K562 (cell line): ENCODE data around the gene SBK3. TPM values are rescaled to one million over a fixed set of nuclear protein-coding genes. Genes with fewer than 3 reads are reported as not detected.

Experiments used
- ETV1 ChIP-seq: fragments of 450-650 bp; conservative IDR thresholded peaks from 2 replicates; pipeline ENCODE4 v1.6.1; 2016; ENCODE audit warnings: missing genetic modification characterization, control low read depth, low read depth, missing compliant biosample characterization
- GATAD2A ChIP-seq: fragments of 450-650 bp; IDR thresholded peaks from 2 replicates; pipeline ENCODE4 v1.6.1; 2017
- JUN ChIP-seq, 2 experiments: sonication (generic) in 1 of 2; formaldehyde crosslinking in 1 of 2; IDR thresholded peaks; 2 replicates each; pipeline versions ENCODE4 v1.6.1 to v1.8.0; 2012 to 2022; ENCODE audit warnings: borderline replicate concordance in 2 of 2, mild to moderate bottlenecking in 2 of 2, improper control_type of control experiment in 1 of 2, low read depth in 1 of 2, low read length in 1 of 2, missing genetic modification reagents in 1 of 2
- RBFOX2 ChIP-seq: fragments of 200-400 bp; formaldehyde crosslinking; IDR thresholded peaks from 2 replicates; pipeline ENCODE4 v1.6.1; 2017; ENCODE audit warnings: low read depth, mild to moderate bottlenecking, low read length, moderate library complexity
- RFX5 ChIP-seq: IDR thresholded peaks from 2 replicates; pipeline ENCODE4 v1.6.1; 2011; ENCODE audit warnings: low read depth, mild to moderate bottlenecking, improper control_type of control experiment, low read length
- SAFB2 ChIP-seq: fragments of 200-400 bp; formaldehyde crosslinking; IDR thresholded peaks from 2 replicates; pipeline ENCODE4 v1.6.1; 2018; ENCODE audit warnings: borderline replicate concordance, low read length, low read depth, moderate library complexity; ENCODE audit not compliant: severe bottlenecking
- polyA plus RNA-seq, 8 experiments: library from polyadenylated mRNA; depleted of rRNA in 4 of 8; stranded (reverse) in 5 of 8; unstranded in 3 of 8; fragments of >200 nt; fragmentation: Nextera tagmentation in 2 of 8; fragmentation: Illumina TruSeq in 1 of 8; extraction: Ambion mirVana in 2 of 8; extraction: Trizol in 1 of 8; gene quantifications; 2 replicates each; pipeline versions ENCODE4 v1.2.1 to v1.2.3, GENCODE V29; 2011 to 2014; ENCODE audit warnings: inconsistent platforms in 1 of 8, missing spikeins in 1 of 8
- total RNA-seq, 7 experiments: library from RNA; depleted of rRNA in 6 of 7; stranded (reverse); fragments of >200 nt in 6 of 7; fragmentation: Illumina TruSeq in 2 of 7; extraction: Trizol in 2 of 7; gene quantifications; 2 replicates each; pipeline versions ENCODE4 v1.2.1 to v1.2.3, GENCODE V29; 2011 to 2021; ENCODE audit warnings: low replicate concordance in 1 of 7
- TF ChIP-seq, protein P1 (sequence below): IDR thresholded peaks from 2 replicates; pipeline ENCODE4 v1.6.1; 2011; ENCODE audit warnings: borderline replicate concordance, low read depth, mild to moderate bottlenecking, moderate library complexity, low read length; ENCODE audit not compliant: insufficient read depth, poor library complexity, severe bottlenecking
- TF ChIP-seq, protein P2 (sequence below): fragments of 250-450 bp; sonication (Bioruptor Pico); IDR thresholded peaks from 2 replicates; pipeline ENCODE4 v1.5.0; 2021; ENCODE audit warnings: mild to moderate bottlenecking, borderline replicate concordance
- TF ChIP-seq, protein P3 (sequence below), 3 experiments: fragments of 200-800 bp in 1 of 3; fragments of 250-450 bp in 1 of 3; fragments of 450-650 bp in 1 of 3; sonication (Bioruptor Pico) in 1 of 3; sonication (Bioruptor generic) in 1 of 3; formaldehyde crosslinking in 1 of 3; IDR thresholded peaks; 2 replicates each; pipeline versions ENCODE4 v1.6.1 to v1.8.0; 2016 to 2022; ENCODE audit warnings: mild to moderate bottlenecking in 2 of 3, missing genetic modification characterization in 2 of 3, missing compliant biosample characterization in 1 of 3, moderate library complexity in 1 of 3
- TF ChIP-seq, protein P4 (sequence below): fragments of 200-800 bp; sonication (Bioruptor generic); IDR thresholded peaks from 2 replicates; pipeline ENCODE4 v1.6.1; 2016; ENCODE audit warnings: missing genetic modification characterization, missing compliant biosample characterization

SBK3 gene
- total and polyA plus RNA-seq, 9 of the 15 experiments (the other 6 are each of a cell fraction or from before 2014, with no cell fraction given) = 0.11 to 0.43 (median 0.13) TPM; not detected in 6

DNA sequence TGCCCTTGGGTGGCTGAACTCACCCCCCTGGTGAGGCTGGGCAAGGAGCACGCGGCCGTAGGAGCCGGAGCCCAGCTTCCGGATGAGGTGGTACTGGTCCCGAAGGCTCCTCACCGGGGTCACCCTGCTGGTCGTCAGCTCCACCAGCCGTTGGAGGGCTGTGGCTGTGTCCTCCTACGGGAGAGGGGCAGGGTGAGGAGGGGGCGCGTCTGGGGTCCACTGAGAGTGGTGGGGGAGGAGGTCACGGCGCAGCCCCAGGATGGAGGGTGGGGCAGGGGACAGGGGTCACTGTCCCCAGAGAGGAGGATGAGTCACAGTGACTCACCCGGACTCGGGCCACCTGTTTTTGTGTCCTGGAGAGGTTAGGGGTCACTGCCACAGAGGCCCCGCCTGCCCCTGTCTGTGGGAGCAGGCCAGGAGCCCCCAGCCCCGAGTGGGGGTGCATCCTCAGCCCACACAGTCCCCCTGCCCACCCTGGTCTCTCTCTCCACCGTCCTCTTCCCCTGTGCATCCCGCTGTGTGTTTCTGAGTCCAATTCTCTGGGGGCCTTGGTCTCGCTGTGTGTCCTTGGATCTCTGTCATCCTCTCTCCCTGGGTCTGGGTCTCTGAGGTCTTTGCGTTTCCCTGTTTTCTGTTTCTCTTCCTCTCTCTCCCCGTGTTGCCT, 435 bp downstream of the SBK3 start (continued):
- TF ChIP-seq, protein P1, sequence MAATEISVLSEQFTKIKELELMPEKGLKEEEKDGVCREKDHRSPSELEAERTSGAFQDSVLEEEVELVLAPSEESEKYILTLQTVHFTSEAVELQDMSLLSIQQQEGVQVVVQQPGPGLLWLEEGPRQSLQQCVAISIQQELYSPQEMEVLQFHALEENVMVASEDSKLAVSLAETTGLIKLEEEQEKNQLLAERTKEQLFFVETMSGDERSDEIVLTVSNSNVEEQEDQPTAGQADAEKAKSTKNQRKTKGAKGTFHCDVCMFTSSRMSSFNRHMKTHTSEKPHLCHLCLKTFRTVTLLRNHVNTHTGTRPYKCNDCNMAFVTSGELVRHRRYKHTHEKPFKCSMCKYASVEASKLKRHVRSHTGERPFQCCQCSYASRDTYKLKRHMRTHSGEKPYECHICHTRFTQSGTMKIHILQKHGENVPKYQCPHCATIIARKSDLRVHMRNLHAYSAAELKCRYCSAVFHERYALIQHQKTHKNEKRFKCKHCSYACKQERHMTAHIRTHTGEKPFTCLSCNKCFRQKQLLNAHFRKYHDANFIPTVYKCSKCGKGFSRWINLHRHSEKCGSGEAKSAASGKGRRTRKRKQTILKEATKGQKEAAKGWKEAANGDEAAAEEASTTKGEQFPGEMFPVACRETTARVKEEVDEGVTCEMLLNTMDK = no peak
- TF ChIP-seq, protein P2, sequence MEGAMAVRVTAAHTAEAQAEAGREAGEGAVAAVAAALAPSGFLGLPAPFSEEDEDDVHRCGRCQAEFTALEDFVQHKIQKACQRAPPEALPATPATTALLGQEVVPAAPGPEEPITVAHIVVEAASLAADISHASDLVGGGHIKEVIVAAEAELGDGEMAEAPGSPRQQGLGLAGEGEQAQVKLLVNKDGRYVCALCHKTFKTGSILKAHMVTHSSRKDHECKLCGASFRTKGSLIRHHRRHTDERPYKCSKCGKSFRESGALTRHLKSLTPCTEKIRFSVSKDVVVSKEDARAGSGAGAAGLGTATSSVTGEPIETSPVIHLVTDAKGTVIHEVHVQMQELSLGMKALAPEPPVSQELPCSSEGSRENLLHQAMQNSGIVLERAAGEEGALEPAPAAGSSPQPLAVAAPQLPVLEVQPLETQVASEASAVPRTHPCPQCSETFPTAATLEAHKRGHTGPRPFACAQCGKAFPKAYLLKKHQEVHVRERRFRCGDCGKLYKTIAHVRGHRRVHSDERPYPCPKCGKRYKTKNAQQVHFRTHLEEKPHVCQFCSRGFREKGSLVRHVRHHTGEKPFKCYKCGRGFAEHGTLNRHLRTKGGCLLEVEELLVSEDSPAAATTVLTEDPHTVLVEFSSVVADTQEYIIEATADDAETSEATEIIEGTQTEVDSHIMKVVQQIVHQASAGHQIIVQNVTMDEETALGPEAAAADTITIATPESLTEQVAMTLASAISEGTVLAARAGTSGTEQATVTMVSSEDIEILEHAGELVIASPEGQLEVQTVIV (CRISPR knock-in tag) = no peak
- TF ChIP-seq, protein P3, sequence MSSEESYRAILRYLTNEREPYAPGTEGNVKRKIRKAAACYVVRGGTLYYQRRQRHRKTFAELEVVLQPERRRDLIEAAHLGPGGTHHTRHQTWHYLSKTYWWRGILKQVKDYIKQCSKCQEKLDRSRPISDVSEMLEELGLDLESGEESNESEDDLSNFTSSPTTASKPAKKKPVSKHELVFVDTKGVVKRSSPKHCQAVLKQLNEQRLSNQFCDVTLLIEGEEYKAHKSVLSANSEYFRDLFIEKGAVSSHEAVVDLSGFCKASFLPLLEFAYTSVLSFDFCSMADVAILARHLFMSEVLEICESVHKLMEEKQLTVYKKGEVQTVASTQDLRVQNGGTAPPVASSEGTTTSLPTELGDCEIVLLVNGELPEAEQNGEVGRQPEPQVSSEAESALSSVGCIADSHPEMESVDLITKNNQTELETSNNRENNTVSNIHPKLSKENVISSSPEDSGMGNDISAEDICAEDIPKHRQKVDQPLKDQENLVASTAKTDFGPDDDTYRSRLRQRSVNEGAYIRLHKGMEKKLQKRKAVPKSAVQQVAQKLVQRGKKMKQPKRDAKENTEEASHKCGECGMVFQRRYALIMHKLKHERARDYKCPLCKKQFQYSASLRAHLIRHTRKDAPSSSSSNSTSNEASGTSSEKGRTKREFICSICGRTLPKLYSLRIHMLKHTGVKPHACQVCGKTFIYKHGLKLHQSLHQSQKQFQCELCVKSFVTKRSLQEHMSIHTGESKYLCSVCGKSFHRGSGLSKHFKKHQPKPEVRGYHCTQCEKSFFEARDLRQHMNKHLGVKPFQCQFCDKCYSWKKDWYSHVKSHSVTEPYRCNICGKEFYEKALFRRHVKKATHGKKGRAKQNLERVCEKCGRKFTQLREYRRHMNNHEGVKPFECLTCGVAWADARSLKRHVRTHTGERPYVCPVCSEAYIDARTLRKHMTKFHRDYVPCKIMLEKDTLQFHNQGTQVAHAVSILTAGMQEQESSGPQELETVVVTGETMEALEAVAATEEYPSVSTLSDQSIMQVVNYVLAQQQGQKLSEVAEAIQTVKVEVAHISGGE (CRISPR knock-in tag; IDR thresholded peaks at IDR 0.05) = 0 out of 6 replicates have a peak, but pooled peaks of 1 of the 3 experiments have one; percentile 32
- TF ChIP-seq SAFB2 (no peak), GATAD2A (peak; percentile 87; the same call in 1 of the 2 replicates), RFX5 (no peak), RBFOX2 (peak; percentile 55), JUN (IDR thresholded peaks at IDR 0.05; ENCODE audit: borderline replicate concordance, low read depth, low read length) (peak; percentile 98), JUN (CRISPR knock-in tag; IDR thresholded peaks at IDR 0.05; ENCODE audit: borderline replicate concordance) (0 out of 2 replicates have a peak, but pooled peaks have one; percentile 46), ETV1 (tag) (no peak)
- TF ChIP-seq, protein P4, sequence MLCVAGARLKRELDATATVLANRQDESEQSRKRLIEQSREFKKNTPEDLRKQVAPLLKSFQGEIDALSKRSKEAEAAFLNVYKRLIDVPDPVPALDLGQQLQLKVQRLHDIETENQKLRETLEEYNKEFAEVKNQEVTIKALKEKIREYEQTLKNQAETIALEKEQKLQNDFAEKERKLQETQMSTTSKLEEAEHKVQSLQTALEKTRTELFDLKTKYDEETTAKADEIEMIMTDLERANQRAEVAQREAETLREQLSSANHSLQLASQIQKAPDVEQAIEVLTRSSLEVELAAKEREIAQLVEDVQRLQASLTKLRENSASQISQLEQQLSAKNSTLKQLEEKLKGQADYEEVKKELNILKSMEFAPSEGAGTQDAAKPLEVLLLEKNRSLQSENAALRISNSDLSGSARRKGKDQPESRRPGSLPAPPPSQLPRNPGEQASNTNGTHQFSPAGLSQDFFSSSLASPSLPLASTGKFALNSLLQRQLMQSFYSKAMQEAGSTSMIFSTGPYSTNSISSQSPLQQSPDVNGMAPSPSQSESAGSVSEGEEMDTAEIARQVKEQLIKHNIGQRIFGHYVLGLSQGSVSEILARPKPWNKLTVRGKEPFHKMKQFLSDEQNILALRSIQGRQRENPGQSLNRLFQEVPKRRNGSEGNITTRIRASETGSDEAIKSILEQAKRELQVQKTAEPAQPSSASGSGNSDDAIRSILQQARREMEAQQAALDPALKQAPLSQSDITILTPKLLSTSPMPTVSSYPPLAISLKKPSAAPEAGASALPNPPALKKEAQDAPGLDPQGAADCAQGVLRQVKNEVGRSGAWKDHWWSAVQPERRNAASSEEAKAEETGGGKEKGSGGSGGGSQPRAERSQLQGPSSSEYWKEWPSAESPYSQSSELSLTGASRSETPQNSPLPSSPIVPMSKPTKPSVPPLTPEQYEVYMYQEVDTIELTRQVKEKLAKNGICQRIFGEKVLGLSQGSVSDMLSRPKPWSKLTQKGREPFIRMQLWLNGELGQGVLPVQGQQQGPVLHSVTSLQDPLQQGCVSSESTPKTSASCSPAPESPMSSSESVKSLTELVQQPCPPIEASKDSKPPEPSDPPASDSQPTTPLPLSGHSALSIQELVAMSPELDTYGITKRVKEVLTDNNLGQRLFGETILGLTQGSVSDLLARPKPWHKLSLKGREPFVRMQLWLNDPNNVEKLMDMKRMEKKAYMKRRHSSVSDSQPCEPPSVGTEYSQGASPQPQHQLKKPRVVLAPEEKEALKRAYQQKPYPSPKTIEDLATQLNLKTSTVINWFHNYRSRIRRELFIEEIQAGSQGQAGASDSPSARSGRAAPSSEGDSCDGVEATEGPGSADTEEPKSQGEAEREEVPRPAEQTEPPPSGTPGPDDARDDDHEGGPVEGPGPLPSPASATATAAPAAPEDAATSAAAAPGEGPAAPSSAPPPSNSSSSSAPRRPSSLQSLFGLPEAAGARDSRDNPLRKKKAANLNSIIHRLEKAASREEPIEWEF (CRISPR knock-in tag) = no peak
